ENCODE measurements around the gene ARHGAP12. TPM values are rescaled to one million over a fixed set of nuclear protein-coding genes. Genes with fewer than 3 reads are reported as not detected.
A peak's percentile ranks its signal among the peaks of the same experiment; 100 is the strongest.
"Not testable (repeated sequence)": the region's sequence is repeated elsewhere in the genome, so short reads cannot be mapped to it uniquely, and the experiment has no call there.

Gene ARHGAP12
- polyA plus RNA-seq, 1 of the 3 experiments (the other 2 are of a cell fraction), result 8.6 TPM

DNA sequence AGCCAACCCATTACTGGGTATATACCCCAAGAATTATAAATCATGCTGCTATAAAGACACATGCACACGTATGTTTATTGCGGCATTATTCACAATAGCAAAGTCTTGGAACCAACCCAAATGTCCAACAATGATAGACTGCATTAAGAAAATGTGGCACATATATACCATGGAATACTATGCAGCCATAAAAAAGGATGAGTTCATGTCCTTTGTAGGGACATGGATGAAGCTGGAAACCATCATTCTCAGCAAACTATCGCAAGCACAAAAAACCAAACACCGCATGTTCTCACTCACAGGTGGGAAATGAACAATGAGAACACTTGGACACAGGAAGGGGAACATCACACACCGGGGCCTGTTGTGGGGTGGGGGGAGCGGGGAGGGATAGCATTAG lies 32.9 kb downstream of the ARHGAP12 start:
- H3K4me1 ChIP-seq (ENCODE audit: control insufficient read depth in 1 of 2, insufficient read depth in 2 of 2, low read depth in 1 of 2, low read length in 1 of 2); CTCF ChIA-PET; H3K4me2 ChIP-seq; POLR2A ChIA-PET; H2AFZ ChIP-seq (ENCODE audit: low read depth); H3K9me3 ChIP-seq; H3K36me3 ChIP-seq (replicated peaks in 1 of 2; ENCODE audit: control insufficient read depth in 1 of 2, insufficient read depth in 2 of 2, low read length in 1 of 2); H3K27me3 ChIP-seq (ENCODE audit: insufficient read depth); H3K9me2 ChIP-seq; H3K27ac ChIP-seq (ENCODE audit: low read depth in 2 of 2, low read length in 1 of 2); H3K4me3 ChIP-seq (ENCODE audit: low read depth in 2 of 2, low read length in 1 of 2); H3K9ac ChIP-seq; DNase-seq: not testable (repeated sequence)
- Histone ChIP-seq H3F3A (replicated peaks; ENCODE audit: insufficient read depth) (peaks cover 15% of the 10 kb centered on the region), H3K79me2 (ENCODE audit: insufficient read depth) (peaks cover 95% of the 10 kb centered on the region), H4K20me1 (ENCODE audit: insufficient read depth) (peaks cover 44% of the 10 kb centered on the region)
- WGBS (ENCODE audit: low lambda C conversion rate), result 97% methylated on average over 6 of the region's 6 CpGs

DNA sequence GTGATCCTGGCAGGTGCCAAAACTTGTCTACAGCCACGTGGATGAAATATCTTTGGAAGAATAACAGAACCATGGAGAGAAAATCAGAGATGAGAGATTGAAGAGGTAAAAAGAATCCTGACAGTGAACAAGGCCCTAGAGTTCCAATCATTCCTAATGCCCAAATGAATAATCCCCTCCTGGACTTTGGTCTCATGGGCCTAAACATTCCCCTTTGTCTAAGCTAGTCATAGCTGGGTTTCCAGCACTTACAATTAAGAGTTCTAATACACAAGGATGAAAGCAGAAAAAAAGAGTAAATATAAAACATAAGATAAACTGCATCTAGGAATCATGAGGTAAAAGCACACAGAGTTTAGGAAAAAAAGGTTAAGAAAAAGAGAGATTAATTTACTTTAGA lies 40.2 kb downstream of the ARHGAP12 start:
- Histone ChIP-seq H3K9ac (no peak overlapping the region), H3K4me3 (ENCODE audit: low read depth in 2 of 2, low read length in 1 of 2) (no peak overlapping the region), H3K27ac (ENCODE audit: low read depth in 2 of 2, low read length in 1 of 2) (peak overlapping the region in 1 of 2 experiments; percentile 51; a peak in 1 of 4 replicates), H3K27me3 (ENCODE audit: insufficient read depth) (no peaks in the 10 kb centered on the region), H3F3A (replicated peaks; ENCODE audit: insufficient read depth) (no peaks in the 10 kb centered on the region), H2AFZ (ENCODE audit: low read depth) (no peak overlapping the region), H3K9me2 (no peaks in the 10 kb centered on the region), H3K4me1 (ENCODE audit: control insufficient read depth in 1 of 2, insufficient read depth in 2 of 2, low read depth in 1 of 2, low read length in 1 of 2) (peaks cover 0 to 3% of the 10 kb centered on the region in 2 experiments; a peak in 2 of 4 replicates), H3K79me2 (ENCODE audit: insufficient read depth) (peaks cover 91% of the 10 kb centered on the region), H3K36me3 (replicated peaks in 1 of 2; ENCODE audit: control insufficient read depth in 1 of 2, insufficient read depth in 2 of 2, low read length in 1 of 2) (peaks cover 0 to 3% of the 10 kb centered on the region in 2 experiments), H4K20me1 (ENCODE audit: insufficient read depth) (peaks cover 32% of the 10 kb centered on the region), H3K4me2 (no peak overlapping the region), H3K9me3 (no peaks in the 10 kb centered on the region)
- TF ChIP-seq YY1 (IDR thresholded peaks at IDR 0.05; ENCODE audit: low read depth), result no peak
- no peak for TF ChIP-seq MEF2A (IDR thresholded peaks at IDR 0.05; ENCODE audit: borderline replicate concordance, low read depth)
- no peak for TF ChIP-seq FOXM1 (IDR thresholded peaks at IDR 0.05; ENCODE audit: low read depth)
- TF ChIP-seq JUND (IDR thresholded peaks at IDR 0.05), result no peak
- TF ChIP-seq FOSL2 (IDR thresholded peaks at IDR 0.05; ENCODE audit: borderline replicate concordance, low read depth), result no peak
- no peak for TF ChIP-seq RXRA (IDR thresholded peaks at IDR 0.05; ENCODE audit: borderline replicate concordance, low read depth)
- TF ChIP-seq TAF1 (IDR thresholded peaks at IDR 0.05; ENCODE audit: borderline replicate concordance, low read depth, low read length), result no peak
- no peak for TF ChIP-seq TEAD4 (IDR thresholded peaks at IDR 0.05; ENCODE audit: borderline replicate concordance, insufficient read depth)
- TF ChIP-seq NRF1 (IDR thresholded peaks at IDR 0.05; ENCODE audit: low read depth, low read length), result no peak
- TF ChIP-seq, protein P1, sequence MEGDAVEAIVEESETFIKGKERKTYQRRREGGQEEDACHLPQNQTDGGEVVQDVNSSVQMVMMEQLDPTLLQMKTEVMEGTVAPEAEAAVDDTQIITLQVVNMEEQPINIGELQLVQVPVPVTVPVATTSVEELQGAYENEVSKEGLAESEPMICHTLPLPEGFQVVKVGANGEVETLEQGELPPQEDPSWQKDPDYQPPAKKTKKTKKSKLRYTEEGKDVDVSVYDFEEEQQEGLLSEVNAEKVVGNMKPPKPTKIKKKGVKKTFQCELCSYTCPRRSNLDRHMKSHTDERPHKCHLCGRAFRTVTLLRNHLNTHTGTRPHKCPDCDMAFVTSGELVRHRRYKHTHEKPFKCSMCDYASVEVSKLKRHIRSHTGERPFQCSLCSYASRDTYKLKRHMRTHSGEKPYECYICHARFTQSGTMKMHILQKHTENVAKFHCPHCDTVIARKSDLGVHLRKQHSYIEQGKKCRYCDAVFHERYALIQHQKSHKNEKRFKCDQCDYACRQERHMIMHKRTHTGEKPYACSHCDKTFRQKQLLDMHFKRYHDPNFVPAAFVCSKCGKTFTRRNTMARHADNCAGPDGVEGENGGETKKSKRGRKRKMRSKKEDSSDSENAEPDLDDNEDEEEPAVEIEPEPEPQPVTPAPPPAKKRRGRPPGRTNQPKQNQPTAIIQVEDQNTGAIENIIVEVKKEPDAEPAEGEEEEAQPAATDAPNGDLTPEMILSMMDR (IDR thresholded peaks at IDR 0.05), result no peak
- TF ChIP-seq, protein P2, sequence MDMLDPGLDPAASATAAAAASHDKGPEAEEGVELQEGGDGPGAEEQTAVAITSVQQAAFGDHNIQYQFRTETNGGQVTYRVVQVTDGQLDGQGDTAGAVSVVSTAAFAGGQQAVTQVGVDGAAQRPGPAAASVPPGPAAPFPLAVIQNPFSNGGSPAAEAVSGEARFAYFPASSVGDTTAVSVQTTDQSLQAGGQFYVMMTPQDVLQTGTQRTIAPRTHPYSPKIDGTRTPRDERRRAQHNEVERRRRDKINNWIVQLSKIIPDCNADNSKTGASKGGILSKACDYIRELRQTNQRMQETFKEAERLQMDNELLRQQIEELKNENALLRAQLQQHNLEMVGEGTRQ (IDR thresholded peaks at IDR 0.05; ENCODE audit: borderline replicate concordance, low read depth, low read length), result no peak
- WGBS (ENCODE audit: low lambda C conversion rate), result 65% methylated on average over 1 of the region's 1 CpG
- CTCF ChIA-PET, result interaction anchor here (0.6 kb wide), 1 partner anchor 1218 kb away, joined by 3 read pairs; no protein-coding TSS in a partner anchor
- POLR2A ChIA-PET, result no interaction called here
- DNase-seq, result no peak
